C4-2B (cell line): ENCODE data around the gene VEGFD.
A peak's percentile ranks its signal among the peaks of the same experiment; 100 is the strongest.
"Not testable (repeated sequence)": the region's sequence is repeated elsewhere in the genome, so short reads cannot be mapped to it uniquely, and the experiment has no call there.

ENCODE experiments used
- H3K27ac ChIP-seq: fragments of 450-650 bp; 2 replicates; pipeline ENCODE4 v1.5.1; 2017
- CTCF ChIP-seq: fragments of 450-650 bp; conservative IDR thresholded peaks from 2 replicates; pipeline ENCODE4 v1.5.1; 2017; ENCODE audit warnings: mild to moderate bottlenecking
- ZFX ChIP-seq: fragments of 450-650 bp; IDR thresholded peaks from 2 replicates; pipeline ENCODE4 v1.6.1; 2017

Gene VEGFD

GRCh38 chrX:15310117-15310516 is 74.1 kb downstream of the VEGFD start:
- peak overlapping the region; percentile 72; the same call in 1 of the 2 replicates for H3K27ac ChIP-seq
- TF ChIP-seq CTCF (no peak), ZFX (no peak)

GRCh38 chrX:15305899-15306298 is 78.3 kb downstream of the VEGFD start:
- H3K27ac ChIP-seq: not testable (repeated sequence)

- no peak overlapping the region for H3K27ac ChIP-seq
- TF ChIP-seq CTCF (no peak), ZFX (no peak)
These were observed 82.3 kb downstream of the VEGFD start for GRCh38 chrX:15301924-15302323.

- no peak overlapping the region for H3K27ac ChIP-seq
- no peak for TF ChIP-seq ZFX
- TF ChIP-seq CTCF: peak; percentile 56
These were observed 84.0 kb downstream of the VEGFD start for GRCh38 chrX:15299941-15300851.

- TF ChIP-seq ZFX: no peak
- no peak for TF ChIP-seq CTCF
- no peak overlapping the region for H3K27ac ChIP-seq
These were observed 85.4 kb downstream of the VEGFD start for GRCh38 chrX:15298780-15299179.

GRCh38 chrX:15298201-15298600 is 86.0 kb downstream of the VEGFD start:
- no peak overlapping the region for H3K27ac ChIP-seq
- TF ChIP-seq CTCF (no peak), ZFX (no peak)
